HCT116 (cell line): ENCODE results near the gene DCLRE1C. TPM values are rescaled to one million over a fixed set of nuclear protein-coding genes. Genes with fewer than 3 reads are reported as not detected.

Experiments used
- ATAC-seq: fragments of 200-7000 bp; cut with Tn5 transposase; 2 replicates; pipeline ENCODE4 v1.9.1; 2020; ENCODE audit warnings: mild to moderate bottlenecking, moderate library complexity
- BruUV-seq: library from RNA; stranded (reverse); fragments of 400-500 nt; replicated peaks from 2 replicates; lab custom pipeline; 2021; lab: Mats Ljungman, UMichigan
- CTCF ChIA-PET: fragments of 300-600 bp; sonication (Branson Sonifier 250); formaldehyde crosslinking; loops from one replicate; lab custom pipeline; 2021; ENCODE audit warnings: antibody characterized with exemption; lab: Charles Lee
- POLR2A ChIA-PET: fragments of 300-600, 350-600 bp; sonication (Branson Sonifier 250); formaldehyde crosslinking; loops from one replicate; lab custom pipeline; 2021; ENCODE audit warnings: antibody characterized with exemption; lab: Charles Lee
- RAD21 ChIA-PET, 2 experiments: fragments of 300-600 bp; sonication (Branson Sonifier 250); formaldehyde crosslinking; loops; one replicate each; lab custom pipeline; 2023; ENCODE audit warnings: low total read pairs in 2 of 2; ENCODE audit not compliant: uncharacterized antibody in 2 of 2, unreplicated experiment in 2 of 2, low non-redundant PET in 1 of 2; lab: Charles Lee
- DNase-seq: peaks from one replicate; pipeline ENCODE4 v3.0.0-alpha.2; 2010; ENCODE audit warnings: low read depth, low spot score
- H2AFZ ChIP-seq: fragments of 200-600 bp; shearing (Covaris generic), sonication (generic); 2 replicates; pipeline ENCODE4 v1.6.1; 2017; ENCODE audit warnings: low read depth, mixed run types, mixed read lengths, antibody characterized with exemption, low read length; ENCODE audit not compliant: poor library complexity, severe bottlenecking
- H3K27ac ChIP-seq: 2 replicates; pipeline ENCODE4 v1.5.1; 2012; ENCODE audit warnings: low read depth, low read length
- H3K27me3 ChIP-seq: fragments of 200-600 bp; sonication (generic); 2 replicates; pipeline ENCODE4 v1.6.1; 2016; ENCODE audit warnings: mixed run types, low read length, mixed read lengths; ENCODE audit not compliant: insufficient read depth
- H3K36me3 ChIP-seq, 2 experiments: fragments of 200-500 bp in 1 of 2; fragments of 200-600 bp in 1 of 2; sonication (Bioruptor generic) in 1 of 2; sonication (generic) in 1 of 2; 2 replicates each; pipeline versions ENCODE4 v1.5.1 to v1.6.1; 2014 to 2016; ENCODE audit warnings: low read length in 2 of 2, inconsistent platforms in 1 of 2, mixed read lengths in 1 of 2, mixed run types in 1 of 2; ENCODE audit not compliant: insufficient read depth in 2 of 2, control insufficient read depth in 1 of 2
- H3K4me1 ChIP-seq, 2 experiments: fragments of 200-600 bp in 1 of 2; sonication (generic) in 1 of 2; 2 replicates each; pipeline versions ENCODE4 v1.5.1 to v1.6.1; 2012 to 2017; ENCODE audit warnings: low read length in 2 of 2, inconsistent platforms in 1 of 2, mild to moderate bottlenecking in 1 of 2, mixed read lengths in 1 of 2, mixed run types in 1 of 2, moderate library complexity in 1 of 2; ENCODE audit not compliant: insufficient read depth in 2 of 2, control insufficient read depth in 1 of 2
- H3K4me2 ChIP-seq: fragments of 200-600 bp; sonication (generic); 2 replicates; pipeline ENCODE4 v1.6.1; 2017; ENCODE audit warnings: mixed run types, low read length, mixed read lengths
- H3K4me3 ChIP-seq, 2 experiments: fragments of 200-600 bp in 1 of 2; sonication (generic) in 1 of 2; replicated peaks in 1 of 2; 2 replicates each; pipeline ENCODE4 v1.5.1; 2011 to 2016; ENCODE audit warnings: low read length in 2 of 2, control low read depth in 1 of 2, low read depth in 1 of 2, mild to moderate bottlenecking in 1 of 2, mixed read lengths in 1 of 2, mixed run types in 1 of 2
- H3K79me2 ChIP-seq: fragments of 200-600 bp; sonication (generic); 2 replicates; pipeline ENCODE4 v1.6.1; 2017; ENCODE audit warnings: mild to moderate bottlenecking, mixed run types, low read length, moderate library complexity, mixed read lengths; ENCODE audit not compliant: insufficient read depth
- H3K9ac ChIP-seq: fragments of 200-600 bp; sonication (generic); 2 replicates; pipeline ENCODE4 v1.6.1; 2016; ENCODE audit warnings: low read length, mixed read lengths
- H3K9me2 ChIP-seq: fragments of 200-600 bp; sonication (generic), shearing (Covaris generic); 2 replicates; pipeline ENCODE4 v1.6.1; 2017; ENCODE audit warnings: mixed run types, mild to moderate bottlenecking, moderate library complexity; ENCODE audit not compliant: insufficient read depth
- H3K9me3 ChIP-seq, 2 experiments: fragments of 200-500 bp in 1 of 2; fragments of 200-600 bp in 1 of 2; sonication (Bioruptor generic) in 1 of 2; sonication (generic) in 1 of 2; 2 replicates each; pipeline ENCODE4 v1.6.1; 2014 to 2017; ENCODE audit warnings: low read length in 2 of 2, mixed read lengths in 2 of 2, inconsistent platforms in 1 of 2, low read depth in 1 of 2, mild to moderate bottlenecking in 1 of 2, mixed run types in 1 of 2, moderate library complexity in 1 of 2; ENCODE audit not compliant: control insufficient read depth in 1 of 2, insufficient read depth in 1 of 2
- H4K20me1 ChIP-seq: fragments of 200-600 bp; sonication (generic), shearing (Covaris generic); 2 replicates; pipeline ENCODE4 v1.6.1; 2017; ENCODE audit warnings: mixed run types, mild to moderate bottlenecking, moderate library complexity; ENCODE audit not compliant: insufficient read depth
- ATF3 ChIP-seq: IDR thresholded peaks from 2 replicates; pipeline ENCODE4 v1.6.1; 2012
- CEBPB ChIP-seq: IDR thresholded peaks from 2 replicates; pipeline ENCODE4 v1.6.1; 2012; ENCODE audit warnings: low read depth
- EZH2 ChIP-seq: fragments of 200-600 bp; sonication (generic); IDR thresholded peaks from 2 replicates; pipeline ENCODE4 v1.6.1; 2017; ENCODE audit warnings: antibody characterized with exemption, mixed run types
- EZH2phosphoT487 ChIP-seq: fragments of 200-600 bp; IDR thresholded peaks from 2 replicates; pipeline ENCODE4 v1.6.1; 2018; ENCODE audit warnings: antibody characterized with exemption, borderline replicate concordance
- FOSL1 ChIP-seq: IDR thresholded peaks from 2 replicates; pipeline ENCODE4 v1.6.1; 2012; ENCODE audit warnings: low read depth
- JUND ChIP-seq: IDR thresholded peaks from 2 replicates; pipeline ENCODE4 v1.6.1; 2012
- MAX ChIP-seq: IDR thresholded peaks from 2 replicates; pipeline ENCODE4 v1.6.1; 2012
- REST ChIP-seq: IDR thresholded peaks from 2 replicates; pipeline ENCODE4 v1.6.1; 2012; ENCODE audit warnings: low read depth
- SIN3A ChIP-seq: IDR thresholded peaks from 2 replicates; pipeline ENCODE4 v1.6.1; 2012; ENCODE audit warnings: low read depth
- SP1 ChIP-seq: IDR thresholded peaks from 2 replicates; pipeline ENCODE4 v1.6.1; 2012; ENCODE audit warnings: low read depth
- SRF ChIP-seq: IDR thresholded peaks from 2 replicates; pipeline ENCODE4 v1.6.1; 2012; ENCODE audit warnings: low read depth
- TCF7L2 ChIP-seq: IDR thresholded peaks from 2 replicates; pipeline ENCODE4 v1.7.0; 2011; ENCODE audit warnings: borderline replicate concordance, inconsistent platforms; ENCODE audit not compliant: insufficient read depth, insufficient read length; ENCODE audit errors: extremely low read depth
- YY1 ChIP-seq: IDR thresholded peaks from 2 replicates; pipeline ENCODE4 v1.6.1; 2011; ENCODE audit warnings: low read length, low read depth, moderate library complexity, mild to moderate bottlenecking; ENCODE audit not compliant: insufficient replicate concordance; ENCODE audit errors: extremely low read depth
- intact Hi-C: fragments of 100-400 bp; cut with micrococcal nuclease; formaldehyde crosslinking; loops from 2 replicates; pipeline ENCODE4 v1.10.0; 2022
- total RNA-seq: library from RNA; stranded (reverse); gene quantifications from one replicate; pipeline ENCODE4 v1.2.1, GENCODE V29; 2021; ENCODE audit not compliant: unreplicated experiment

The DCLRE1C gene
- total RNA-seq, 1 experiment from 2014 or later = 14.5 TPM

GRCh38 chr10:14858338-14858960 is 95.4 kb downstream of the DCLRE1C start:
- RAD21 ChIA-PET = no interaction called here
- Histone ChIP-seq H3K4me3 (no peak overlapping the region), H3K9me3 (no peaks in the 10 kb centered on the region), H3K4me1 (no peaks in the 10 kb centered on the region), H3K27me3 (no peaks in the 10 kb centered on the region), H3K27ac (no peak overlapping the region), H3K36me3 (peaks cover 0 to 14% of the 10 kb centered on the region in 2 experiments; a peak in 2 of 4 replicates), H2AFZ (no peak overlapping the region), H3K9ac (no peak overlapping the region)
- BruUV-seq = no TSS peak
- TF ChIP-seq MAX (no peak), SIN3A (no peak), SP1 (no peak), YY1 (no peak), TCF7L2 (no peak), CEBPB (no peak), EZH2phosphoT487 (no peak), REST (no peak), JUND (no peak), ATF3 (no peak), FOSL1 (no peak), SRF (no peak), EZH2 (no peak)
- TF ChIP-seq, all 23 proteins: peak for 0
- Histone ChIP-seq H3K79me2 (no peaks in the 10 kb centered on the region; the same call in 1 of the 2 replicates), H4K20me1 (no peaks in the 10 kb centered on the region), H3K9me2 (no peaks in the 10 kb centered on the region), H3K4me2 (no peak overlapping the region)
- POLR2A ChIA-PET = no interaction called here
- CTCF ChIA-PET = no interaction called here
- DNase-seq (no peak), ATAC-seq (no peak)
- intact Hi-C loops = no loop called here
